ENCODE results near the gene FGFR2.

- TF ChIP-seq CTCF (conservative IDR thresholded peaks at IDR 0.05; ENCODE audit: low read depth, low read length) (no peak), POLR2A (IDR thresholded peaks at IDR 0.05; ENCODE audit: low read depth, low read length) (no peak), RCOR1 (IDR thresholded peaks at IDR 0.05; ENCODE audit: insufficient replicate concordance, low read length) (no peak), SMC3 (IDR thresholded peaks at IDR 0.05; ENCODE audit: low read depth, low read length) (no peak), MXI1 (IDR thresholded peaks at IDR 0.05; ENCODE audit: borderline replicate concordance, low read depth, low read length) (no peak), CEBPB (IDR thresholded peaks at IDR 0.05; ENCODE audit: low read depth, low read length) (no peak), NFE2L2 (IDR thresholded peaks at IDR 0.05; ENCODE audit: low read depth, low read length) (no peak), RFX5 (IDR thresholded peaks at IDR 0.05; ENCODE audit: low read depth, low read length) (no peak), MAFK (IDR thresholded peaks at IDR 0.05; ENCODE audit: low read depth, low read length) (no peak), CHD1 (IDR thresholded peaks at IDR 0.05; ENCODE audit: low read depth, low read length) (no peak), RAD21 (IDR thresholded peaks at IDR 0.05; ENCODE audit: low read length) (no peak)
- TF ChIP-seq, protein P1, sequence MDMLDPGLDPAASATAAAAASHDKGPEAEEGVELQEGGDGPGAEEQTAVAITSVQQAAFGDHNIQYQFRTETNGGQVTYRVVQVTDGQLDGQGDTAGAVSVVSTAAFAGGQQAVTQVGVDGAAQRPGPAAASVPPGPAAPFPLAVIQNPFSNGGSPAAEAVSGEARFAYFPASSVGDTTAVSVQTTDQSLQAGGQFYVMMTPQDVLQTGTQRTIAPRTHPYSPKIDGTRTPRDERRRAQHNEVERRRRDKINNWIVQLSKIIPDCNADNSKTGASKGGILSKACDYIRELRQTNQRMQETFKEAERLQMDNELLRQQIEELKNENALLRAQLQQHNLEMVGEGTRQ (IDR thresholded peaks at IDR 0.05; ENCODE audit: low read depth, low read length): no peak
Measured at GRCh38 chr10:121609426-121610380, 11.5 kb upstream of the FGFR2 start.

All from IMR-90 (cell line).